ENCODE results near the gene NELFA.

DNA sequence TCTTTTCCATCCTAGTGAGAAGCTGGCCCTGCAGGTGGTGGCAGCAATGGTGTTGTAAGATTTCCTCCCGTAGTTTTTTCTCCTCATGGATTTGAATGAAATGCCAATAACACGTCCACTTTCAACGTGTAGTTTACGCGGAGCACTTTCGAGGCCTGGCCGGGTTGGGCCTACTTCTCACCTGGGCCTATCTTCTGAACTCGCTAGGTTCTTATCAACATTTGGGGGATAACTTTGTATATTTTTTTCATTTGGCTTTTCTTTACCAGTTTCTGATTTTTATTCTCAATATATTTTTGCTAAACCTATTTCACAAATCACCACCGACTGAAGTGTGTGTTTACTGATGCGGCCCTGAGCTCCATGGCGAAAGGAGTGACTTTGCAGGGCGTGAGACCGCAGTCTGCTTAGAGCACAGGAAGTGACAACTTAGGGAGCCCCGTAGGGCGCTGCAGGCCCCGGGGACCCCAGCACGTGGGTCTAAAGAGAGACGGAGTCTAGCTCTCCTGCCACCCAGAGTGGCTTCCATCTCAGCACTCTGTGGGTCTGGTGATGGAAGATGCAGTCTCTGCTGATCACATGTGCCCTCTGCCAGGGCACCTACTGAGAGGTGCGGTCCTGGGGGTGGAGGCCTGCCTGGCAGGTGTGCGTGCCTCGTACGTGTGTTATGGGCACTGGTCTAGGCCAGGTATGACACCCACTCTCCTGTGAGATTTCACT, 29.1 kb downstream of the NELFA start:
- TF ChIP-seq POLR2A (IDR thresholded peaks at IDR 0.05; ENCODE audit: low read length) (no peak), GATA1 (IDR thresholded peaks at IDR 0.05; ENCODE audit: low read depth, low read length) (no peak)
